Measurements from ENCODE around the gene ST6GAL1. TPM values are rescaled to one million over a fixed set of nuclear protein-coding genes. Genes with fewer than 3 reads are reported as not detected.

The ST6GAL1 gene
- polyA plus RNA-seq, 1 of the 3 experiments (the other 2 are of a cell fraction), result 3.9 TPM

DNA sequence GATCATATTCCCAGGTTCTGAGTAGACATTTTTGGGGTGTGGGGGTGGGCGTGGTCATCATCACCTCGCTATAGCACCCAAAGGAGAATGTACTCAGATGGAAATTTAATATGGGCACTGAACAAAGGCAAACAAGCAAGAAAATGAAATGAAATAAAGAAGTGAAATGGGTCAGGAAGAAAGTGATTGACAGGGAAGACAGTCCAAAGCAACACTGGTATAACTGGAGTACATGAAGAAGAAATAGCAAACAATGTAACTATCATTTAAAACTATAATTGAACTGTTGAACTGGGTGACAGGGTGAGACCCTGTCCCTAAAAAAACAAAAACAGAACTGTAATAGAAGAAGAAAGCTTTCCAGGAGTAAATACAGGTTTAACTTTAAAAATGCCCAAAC lies 184.2 kb downstream of the ST6GAL1 start:
- H2AFZ ChIP-seq (ENCODE audit: low read depth), result no peak overlapping the region
- H3K4me3 ChIP-seq (ENCODE audit: low read depth in 2 of 2, low read length in 1 of 2), result no peak overlapping the region
- H3K27ac ChIP-seq (ENCODE audit: low read depth in 2 of 2, low read length in 1 of 2), result no peak overlapping the region
- no peak overlapping the region for H3K9ac ChIP-seq
- H3K4me2 ChIP-seq, result no peak overlapping the region
- H3F3A ChIP-seq (replicated peaks; ENCODE audit: insufficient read depth), result no peaks in the 10 kb centered on the region
- no peaks in the 10 kb centered on the region for H3K36me3 ChIP-seq (replicated peaks in 1 of 2; ENCODE audit: control insufficient read depth in 1 of 2, insufficient read depth in 2 of 2, low read length in 1 of 2)
- no peaks in the 10 kb centered on the region for H3K79me2 ChIP-seq (ENCODE audit: insufficient read depth)
- no peak for DNase-seq
- no peaks in the 10 kb centered on the region for H3K9me3 ChIP-seq
- ChIA-PET POLR2A (no interaction called here), CTCF (interaction anchor here (0.8 to 4.2 kb wide), 5 partner anchors 9 to 265 kb away, joined by 5 to 30 read pairs (median 14); partner anchors contain the start of gene RPL39L)
- no peaks in the 10 kb centered on the region for H3K4me1 ChIP-seq (ENCODE audit: control insufficient read depth in 1 of 2, insufficient read depth in 2 of 2, low read depth in 1 of 2, low read length in 1 of 2)
- H4K20me1 ChIP-seq (ENCODE audit: insufficient read depth), result no peaks in the 10 kb centered on the region
- TF ChIP-seq NFIC (IDR thresholded peaks at IDR 0.05; ENCODE audit: borderline replicate concordance) (no peak), RFX5 (IDR thresholded peaks at IDR 0.05; ENCODE audit: low read length) (no peak), FOXM1 (IDR thresholded peaks at IDR 0.05; ENCODE audit: low read depth) (no peak), FOSL2 (IDR thresholded peaks at IDR 0.05; ENCODE audit: borderline replicate concordance, low read depth) (no peak), IRF3 (IDR thresholded peaks at IDR 0.05; ENCODE audit: low read depth, low read length) (no peak), YY1 (IDR thresholded peaks at IDR 0.05; ENCODE audit: low read depth) (no peak), JUND (IDR thresholded peaks at IDR 0.05) (no peak), SMC3 (IDR thresholded peaks at IDR 0.05; ENCODE audit: low read depth, low read length) (no peak)
- TF ChIP-seq, protein P1, sequence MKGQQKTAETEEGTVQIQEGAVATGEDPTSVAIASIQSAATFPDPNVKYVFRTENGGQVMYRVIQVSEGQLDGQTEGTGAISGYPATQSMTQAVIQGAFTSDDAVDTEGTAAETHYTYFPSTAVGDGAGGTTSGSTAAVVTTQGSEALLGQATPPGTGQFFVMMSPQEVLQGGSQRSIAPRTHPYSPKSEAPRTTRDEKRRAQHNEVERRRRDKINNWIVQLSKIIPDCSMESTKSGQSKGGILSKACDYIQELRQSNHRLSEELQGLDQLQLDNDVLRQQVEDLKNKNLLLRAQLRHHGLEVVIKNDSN (IDR thresholded peaks at IDR 0.05; ENCODE audit: borderline replicate concordance, low read depth), result no peak
- WGBS (ENCODE audit: low lambda C conversion rate), result 90% methylated on average over 2 of the region's 2 CpGs
- no peaks in the 10 kb centered on the region for H3K9me2 ChIP-seq
- no peaks in the 10 kb centered on the region for H3K27me3 ChIP-seq (ENCODE audit: insufficient read depth)

- no peaks in the 10 kb centered on the region for H3K27me3 ChIP-seq (ENCODE audit: insufficient read depth)
- no peaks in the 10 kb centered on the region for H3F3A ChIP-seq (replicated peaks; ENCODE audit: insufficient read depth)
- 89% methylated on average over 2 of the region's 2 CpGs for WGBS (ENCODE audit: low lambda C conversion rate)
- H3K9ac ChIP-seq, result no peak overlapping the region
- H3K4me1 ChIP-seq (ENCODE audit: control insufficient read depth in 1 of 2, insufficient read depth in 2 of 2, low read depth in 1 of 2, low read length in 1 of 2), result no peaks in the 10 kb centered on the region
- no peaks in the 10 kb centered on the region for H4K20me1 ChIP-seq (ENCODE audit: insufficient read depth)
- H3K27ac ChIP-seq (ENCODE audit: low read depth in 2 of 2, low read length in 1 of 2), result no peak overlapping the region
- no peak overlapping the region for H2AFZ ChIP-seq (ENCODE audit: low read depth)
- POLR2A ChIA-PET, result interaction anchor here (0.6 kb wide), 1 partner anchor 263 kb away, joined by 5 read pairs; no protein-coding TSS in a partner anchor
- no peak for DNase-seq
- no peaks in the 10 kb centered on the region for H3K9me3 ChIP-seq
- H3K4me3 ChIP-seq (ENCODE audit: low read depth in 2 of 2, low read length in 1 of 2), result no peak overlapping the region
- H3K4me2 ChIP-seq, result no peak overlapping the region
- no peaks in the 10 kb centered on the region for H3K9me2 ChIP-seq
- CTCF ChIA-PET, result interaction anchor here (1.0 to 1.8 kb wide), 2 partner anchors 19 to 271 kb away, joined by 4 to 10 read pairs; partner anchors contain the start of gene RPL39L
- H3K79me2 ChIP-seq (ENCODE audit: insufficient read depth), result no peaks in the 10 kb centered on the region
- H3K36me3 ChIP-seq (replicated peaks in 1 of 2; ENCODE audit: control insufficient read depth in 1 of 2, insufficient read depth in 2 of 2, low read length in 1 of 2), result peaks cover 6 to 8% of the 10 kb centered on the region in 2 experiments
- TF ChIP-seq, protein P2, sequence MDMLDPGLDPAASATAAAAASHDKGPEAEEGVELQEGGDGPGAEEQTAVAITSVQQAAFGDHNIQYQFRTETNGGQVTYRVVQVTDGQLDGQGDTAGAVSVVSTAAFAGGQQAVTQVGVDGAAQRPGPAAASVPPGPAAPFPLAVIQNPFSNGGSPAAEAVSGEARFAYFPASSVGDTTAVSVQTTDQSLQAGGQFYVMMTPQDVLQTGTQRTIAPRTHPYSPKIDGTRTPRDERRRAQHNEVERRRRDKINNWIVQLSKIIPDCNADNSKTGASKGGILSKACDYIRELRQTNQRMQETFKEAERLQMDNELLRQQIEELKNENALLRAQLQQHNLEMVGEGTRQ (IDR thresholded peaks at IDR 0.05; ENCODE audit: borderline replicate concordance, low read depth, low read length), result no peak
- no peak for TF ChIP-seq GATA2 (CRISPR knock-in tag; IDR thresholded peaks at IDR 0.05)
- TF ChIP-seq EP300 (IDR thresholded peaks at IDR 0.05; ENCODE audit: borderline replicate concordance in 1 of 2, low read depth in 1 of 2, low read length in 1 of 2), result no peak
- TF ChIP-seq, protein P3, sequence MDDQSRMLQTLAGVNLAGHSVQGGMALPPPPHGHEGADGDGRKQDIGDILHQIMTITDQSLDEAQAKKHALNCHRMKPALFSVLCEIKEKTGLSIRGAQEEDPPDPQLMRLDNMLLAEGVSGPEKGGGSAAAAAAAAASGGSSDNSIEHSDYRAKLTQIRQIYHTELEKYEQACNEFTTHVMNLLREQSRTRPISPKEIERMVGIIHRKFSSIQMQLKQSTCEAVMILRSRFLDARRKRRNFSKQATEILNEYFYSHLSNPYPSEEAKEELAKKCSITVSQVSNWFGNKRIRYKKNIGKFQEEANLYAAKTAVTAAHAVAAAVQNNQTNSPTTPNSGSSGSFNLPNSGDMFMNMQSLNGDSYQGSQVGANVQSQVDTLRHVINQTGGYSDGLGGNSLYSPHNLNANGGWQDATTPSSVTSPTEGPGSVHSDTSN (IDR thresholded peaks at IDR 0.05), result no peak
- TF ChIP-seq FOSL2 (IDR thresholded peaks at IDR 0.05; ENCODE audit: borderline replicate concordance, low read depth), result no peak
- TF ChIP-seq RXRA (IDR thresholded peaks at IDR 0.05; ENCODE audit: borderline replicate concordance, low read depth), result no peak
- no peak for TF ChIP-seq TAF1 (IDR thresholded peaks at IDR 0.05; ENCODE audit: borderline replicate concordance, low read depth, low read length)
- no peak for TF ChIP-seq CTCF (IDR thresholded peaks at IDR 0.05)
- TF ChIP-seq IRF3 (IDR thresholded peaks at IDR 0.05; ENCODE audit: low read depth, low read length), result no peak
- TF ChIP-seq ELF1 (IDR thresholded peaks at IDR 0.05), result no peak
- no peak for TF ChIP-seq SMC3 (IDR thresholded peaks at IDR 0.05; ENCODE audit: low read depth, low read length)
- no peak for TF ChIP-seq ZBTB33 (IDR thresholded peaks at IDR 0.05; ENCODE audit: borderline replicate concordance, low read depth)
Measured at GRCh38 chr3:187120326-187120725, 190.0 kb downstream of the ST6GAL1 start.

All from SK-N-SH (cell line).